Measurements from ENCODE around the gene SEMA4G. TPM values are rescaled to one million over a fixed set of nuclear protein-coding genes. Genes with fewer than 3 reads are reported as not detected.

SEMA4G gene
- total RNA-seq, 1 experiment from 2014 or later = not detected

- Mint-ChIP-seq H3K4me3 (ENCODE audit: unreplicated experiment) (no peak overlapping the region), H3K27ac (ENCODE audit: low read depth, unreplicated experiment) (no peak overlapping the region), H3K4me1 (ENCODE audit: insufficient read depth, unreplicated experiment) (no peaks in the 10 kb centered on the region), H3K9me3 (ENCODE audit: unreplicated experiment) (no peaks in the 10 kb centered on the region), H3K36me3 (ENCODE audit: insufficient read depth, unreplicated experiment) (peaks cover 28% of the 10 kb centered on the region), H3K27me3 (ENCODE audit: insufficient read depth, unreplicated experiment) (no peaks in the 10 kb centered on the region)
- TF ChIP-seq CTCF (IDR thresholded peaks at IDR 0.05; ENCODE audit: unreplicated experiment) = no peak
- no peak for DNase-seq (ENCODE audit: unreplicated experiment)
- intact Hi-C loops (cut with micrococcal nuclease) = no loop called here
- BruUV-seq (replicated peaks) = no TSS peak
- POLR2A ChIA-PET = interaction anchor here (0.5 to 0.9 kb wide), 3 partner anchors 9 to 669 kb away, joined by 3 to 4 read pairs (median 3); no protein-coding TSS in a partner anchor
- CTCF ChIA-PET = interaction anchor here (0.6 kb wide), 2 partner anchors 17 to 18 kb away, joined by 3 read pairs; no protein-coding TSS in a partner anchor
These were observed 10.5 kb downstream of the SEMA4G start for GRCh38 chr10:100979791-100980272.

DNA sequence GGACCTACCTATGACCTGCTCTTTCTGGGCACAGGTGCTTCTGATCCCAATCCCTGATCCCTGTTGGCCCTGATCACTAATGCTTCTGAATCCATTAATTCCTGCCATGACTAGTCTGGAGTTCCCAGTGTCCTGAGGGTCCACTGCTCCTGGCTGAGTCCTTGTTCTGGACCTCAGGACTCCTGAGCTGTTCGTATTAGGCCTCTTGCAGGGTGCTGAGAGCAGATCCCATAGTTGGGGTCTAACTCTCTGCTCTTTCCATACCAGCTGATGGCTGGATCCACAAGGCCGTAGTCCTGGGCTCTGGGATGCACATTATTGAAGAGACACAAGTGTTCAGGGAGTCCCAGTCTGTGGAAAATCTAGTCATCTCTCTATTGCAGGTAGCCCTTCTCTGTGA, 11.0 kb downstream of the SEMA4G start:
- no peak overlapping the region for H3K4me3 Mint-ChIP-seq (ENCODE audit: unreplicated experiment)
- ChIA-PET CTCF (interaction anchor here (0.6 to 1.2 kb wide), 2 partner anchors 17 to 34 kb away, joined by 3 read pairs; no protein-coding TSS in a partner anchor), POLR2A (interaction anchor here (0.5 kb wide), 1 partner anchor 88 kb away, joined by 4 read pairs; no protein-coding TSS in a partner anchor)
- intact Hi-C loops (cut with micrococcal nuclease) = no loop called here
- H3K9me3 Mint-ChIP-seq (ENCODE audit: unreplicated experiment) = no peaks in the 10 kb centered on the region
- BruUV-seq (replicated peaks) = no TSS peak
- no peak overlapping the region for H3K27ac Mint-ChIP-seq (ENCODE audit: low read depth, unreplicated experiment)
- H3K27me3 Mint-ChIP-seq (ENCODE audit: insufficient read depth, unreplicated experiment) = no peaks in the 10 kb centered on the region
- peaks cover 28% of the 10 kb centered on the region for H3K36me3 Mint-ChIP-seq (ENCODE audit: insufficient read depth, unreplicated experiment)
- DNase-seq (ENCODE audit: unreplicated experiment) = no peak
- no peaks in the 10 kb centered on the region for H3K4me1 Mint-ChIP-seq (ENCODE audit: insufficient read depth, unreplicated experiment)
- TF ChIP-seq CTCF (IDR thresholded peaks at IDR 0.05; ENCODE audit: unreplicated experiment) = no peak

- Mint-ChIP-seq H3K36me3 (ENCODE audit: insufficient read depth, unreplicated experiment) (peaks cover 28% of the 10 kb centered on the region), H3K27me3 (ENCODE audit: insufficient read depth, unreplicated experiment) (no peaks in the 10 kb centered on the region), H3K27ac (ENCODE audit: low read depth, unreplicated experiment) (no peak overlapping the region), H3K4me1 (ENCODE audit: insufficient read depth, unreplicated experiment) (no peaks in the 10 kb centered on the region), H3K4me3 (ENCODE audit: unreplicated experiment) (no peak overlapping the region), H3K9me3 (ENCODE audit: unreplicated experiment) (no peaks in the 10 kb centered on the region)
- TF ChIP-seq CTCF (IDR thresholded peaks at IDR 0.05; ENCODE audit: unreplicated experiment) = no peak
- CTCF ChIA-PET = interaction anchor here (1.2 kb wide), 1 partner anchor 33 kb away, joined by 3 read pairs; no protein-coding TSS in a partner anchor
- no peak for DNase-seq (ENCODE audit: unreplicated experiment)
- no TSS peak for BruUV-seq (replicated peaks)
- intact Hi-C loops (cut with micrococcal nuclease) = no loop called here
- POLR2A ChIA-PET = interaction anchor here (1.2 kb wide), 1 partner anchor 62 kb away, joined by 4 read pairs; no protein-coding TSS in a partner anchor
These were observed 11.4 kb downstream of the SEMA4G start for GRCh38 chr10:100980711-100981110.

DNA sequence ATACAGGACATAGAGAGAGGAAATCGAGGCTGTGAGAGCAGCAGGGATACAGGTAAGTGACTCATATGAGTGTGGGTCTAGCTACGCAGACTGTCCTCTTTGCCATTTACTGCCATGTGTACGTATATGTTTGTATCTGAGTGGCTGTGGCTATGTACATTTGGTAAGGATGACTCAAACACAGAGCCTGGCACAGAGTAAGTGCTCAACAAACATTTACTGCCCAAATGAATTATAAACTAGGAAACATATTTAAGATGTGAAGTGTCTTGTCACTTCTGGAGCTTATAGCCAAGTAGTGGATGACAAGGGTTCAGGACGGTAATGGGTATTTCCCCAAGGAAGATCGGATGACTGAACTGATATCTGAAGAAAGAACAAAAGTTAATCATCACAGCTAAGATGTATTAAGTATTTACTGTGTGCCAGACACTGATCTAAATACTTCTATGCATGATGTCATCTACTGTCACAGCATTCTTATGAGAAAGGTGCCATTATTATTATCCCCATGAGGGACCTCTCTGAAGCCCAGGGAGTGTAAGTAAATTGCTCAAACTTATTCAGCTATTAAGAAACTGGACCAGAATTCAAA, 12.0 kb downstream of the SEMA4G start:
- Mint-ChIP-seq H3K4me3 (ENCODE audit: unreplicated experiment) (no peak overlapping the region), H3K9me3 (ENCODE audit: unreplicated experiment) (no peaks in the 10 kb centered on the region), H3K4me1 (ENCODE audit: insufficient read depth, unreplicated experiment) (no peaks in the 10 kb centered on the region), H3K27ac (ENCODE audit: low read depth, unreplicated experiment) (no peak overlapping the region), H3K27me3 (ENCODE audit: insufficient read depth, unreplicated experiment) (no peaks in the 10 kb centered on the region), H3K36me3 (ENCODE audit: insufficient read depth, unreplicated experiment) (peaks cover 28% of the 10 kb centered on the region)
- ChIA-PET POLR2A (interaction anchor here (0.7 to 1.2 kb wide), 2 partner anchors 62 to 99 kb away, joined by 3 to 4 read pairs; no protein-coding TSS in a partner anchor), CTCF (interaction anchor here (0.6 to 1.2 kb wide), 2 partner anchors 11 to 33 kb away, joined by 3 read pairs; no protein-coding TSS in a partner anchor)
- no TSS peak for BruUV-seq (replicated peaks)
- TF ChIP-seq CTCF (IDR thresholded peaks at IDR 0.05; ENCODE audit: unreplicated experiment) = no peak
- DNase-seq (ENCODE audit: unreplicated experiment) = no peak
- intact Hi-C loops (cut with micrococcal nuclease) = no loop called here
